Parathyroid adenoma (tissue), 2 donors: ENCODE results near the gene RAB18.
"Not testable (repeated sequence)": the region's sequence is repeated elsewhere in the genome, so short reads cannot be mapped to it uniquely, and the experiment has no call there.

Source experiments
- H2AFZ ChIP-seq: fragments of 300-600 bp; sonication (generic); one replicate; pipeline ENCODE4 v1.7.0; 2017; ENCODE audit warnings: antibody characterized with exemption, mild to moderate bottlenecking
- H3K27ac ChIP-seq: fragments of 300-600 bp; sonication (generic); one replicate; pipeline ENCODE4 v1.7.0; 2017
- H3K27me3 ChIP-seq: fragments of 300-600 bp; sonication (generic); one replicate; pipeline ENCODE4 v1.7.0; 2017; ENCODE audit warnings: low read length; ENCODE audit not compliant: control insufficient read depth, insufficient read depth
- H3K36me3 ChIP-seq: fragments of 300-600 bp; sonication (generic); one replicate; pipeline ENCODE4 v1.7.0; 2017; ENCODE audit warnings: low read length; ENCODE audit not compliant: control insufficient read depth, insufficient read depth
- H3K4me1 ChIP-seq: fragments of 300-600 bp; sonication (generic); one replicate; pipeline ENCODE4 v1.7.0; 2017; ENCODE audit warnings: control low read depth
- H3K4me2 ChIP-seq: fragments of 300-600 bp; sonication (generic); one replicate; pipeline ENCODE4 v1.7.0; 2017; ENCODE audit warnings: low read length
- H3K4me3 ChIP-seq: fragments of 300-600 bp; sonication (generic); one replicate; pipeline ENCODE4 v1.7.0; 2017; ENCODE audit warnings: low read depth, low read length
- H3K79me2 ChIP-seq: fragments of 300-600 bp; sonication (generic); one replicate; pipeline ENCODE4 v1.7.0; 2017; ENCODE audit warnings: control low read depth
- H3K9ac ChIP-seq: fragments of 300-600 bp; sonication (generic); one replicate; pipeline ENCODE4 v1.7.0; 2017; ENCODE audit warnings: mild to moderate bottlenecking
- H3K9me3 ChIP-seq: fragments of 300-600 bp; sonication (generic); one replicate; pipeline ENCODE4 v1.7.0; 2017; ENCODE audit warnings: low read length; ENCODE audit not compliant: control insufficient read depth
- CTCF ChIP-seq: fragments of 300-600 bp; sonication (generic); IDR thresholded peaks from one replicate; pipeline ENCODE4 v1.7.0; 2017; ENCODE audit warnings: antibody characterized with exemption, mild to moderate bottlenecking
- donor health status: primary hyperparathyroidism.

The RAB18 gene

GRCh38 chr10:27461312-27461711 is 42.8 kb upstream of the RAB18 start:
- no peak overlapping the region for H3K27ac ChIP-seq
- no peak overlapping the region for H3K4me2 ChIP-seq
- no peaks in the 10 kb centered on the region for H3K79me2 ChIP-seq
- H3K9me3 ChIP-seq = no peaks in the 10 kb centered on the region
- TF ChIP-seq CTCF = no peak
- no peaks in the 10 kb centered on the region for H3K27me3 ChIP-seq
- H3K36me3 ChIP-seq = no peaks in the 10 kb centered on the region
- no peak overlapping the region for H2AFZ ChIP-seq
- no peak overlapping the region for H3K4me3 ChIP-seq
- H3K4me1 ChIP-seq = no peaks in the 10 kb centered on the region
- H3K9ac ChIP-seq = no peak overlapping the region

- Histone ChIP-seq H3K27me3 (no peaks in the 10 kb centered on the region), H3K9ac (no peak overlapping the region), H3K27ac (no peak overlapping the region), H3K4me1 (no peaks in the 10 kb centered on the region), H3K36me3 (no peaks in the 10 kb centered on the region), H3K79me2 (no peaks in the 10 kb centered on the region), H3K4me2 (no peak overlapping the region), H3K4me3 (no peak overlapping the region), H2AFZ (no peak overlapping the region), H3K9me3 (no peaks in the 10 kb centered on the region)
- no peak for TF ChIP-seq CTCF
Observed at GRCh38 chr10:27463961-27464360, 40.1 kb upstream of the RAB18 start.

- no peak overlapping the region for H3K27ac ChIP-seq
- H3K9ac ChIP-seq = no peak overlapping the region
- no peak overlapping the region for H3K4me2 ChIP-seq
- TF ChIP-seq CTCF = no peak
- no peak overlapping the region for H2AFZ ChIP-seq
- H3K4me1 ChIP-seq = no peaks in the 10 kb centered on the region
- no peaks in the 10 kb centered on the region for H3K27me3 ChIP-seq
- no peaks in the 10 kb centered on the region for H3K36me3 ChIP-seq
- no peaks in the 10 kb centered on the region for H3K9me3 ChIP-seq
- H3K79me2 ChIP-seq = no peaks in the 10 kb centered on the region
- H3K4me3 ChIP-seq = no peak overlapping the region
Observed at GRCh38 chr10:27464993-27465392, 39.1 kb upstream of the RAB18 start.

GRCh38 chr10:27465596-27465995 is 38.5 kb upstream of the RAB18 start:
- not testable (repeated sequence) for H3K27me3 ChIP-seq, H3K9ac ChIP-seq, H3K36me3 ChIP-seq, H3K79me2 ChIP-seq, H3K4me3 ChIP-seq, H2AFZ ChIP-seq, H3K9me3 ChIP-seq, H3K27ac ChIP-seq, H3K4me1 ChIP-seq, H3K4me2 ChIP-seq

- TF ChIP-seq CTCF = no peak
- Histone ChIP-seq H3K9me3 (no peaks in the 10 kb centered on the region), H2AFZ (no peak overlapping the region), H3K4me3 (no peak overlapping the region), H3K27ac (no peak overlapping the region), H3K4me1 (no peaks in the 10 kb centered on the region), H3K27me3 (no peaks in the 10 kb centered on the region), H3K36me3 (no peaks in the 10 kb centered on the region), H3K4me2 (no peak overlapping the region), H3K9ac (no peak overlapping the region), H3K79me2 (no peaks in the 10 kb centered on the region)
Observed at GRCh38 chr10:27470885-27471284, 33.2 kb upstream of the RAB18 start.
